GM12875 (cell line): ENCODE data around the gene CCDC120.

ENCODE experiments used
- H3K4me3 ChIP-seq: one replicate; pipeline ENCODE4 v1.5.1; 2011; ENCODE audit warnings: low read depth, low read length, control low read depth
- CTCF ChIP-seq: IDR thresholded peaks from 2 replicates; pipeline ENCODE4 v1.5.1; 2011; ENCODE audit warnings: low read depth, mild to moderate bottlenecking, control low read depth, inconsistent platforms, low read length, moderate library complexity, borderline replicate concordance; ENCODE audit not compliant: insufficient read depth

Gene CCDC120, protein sequence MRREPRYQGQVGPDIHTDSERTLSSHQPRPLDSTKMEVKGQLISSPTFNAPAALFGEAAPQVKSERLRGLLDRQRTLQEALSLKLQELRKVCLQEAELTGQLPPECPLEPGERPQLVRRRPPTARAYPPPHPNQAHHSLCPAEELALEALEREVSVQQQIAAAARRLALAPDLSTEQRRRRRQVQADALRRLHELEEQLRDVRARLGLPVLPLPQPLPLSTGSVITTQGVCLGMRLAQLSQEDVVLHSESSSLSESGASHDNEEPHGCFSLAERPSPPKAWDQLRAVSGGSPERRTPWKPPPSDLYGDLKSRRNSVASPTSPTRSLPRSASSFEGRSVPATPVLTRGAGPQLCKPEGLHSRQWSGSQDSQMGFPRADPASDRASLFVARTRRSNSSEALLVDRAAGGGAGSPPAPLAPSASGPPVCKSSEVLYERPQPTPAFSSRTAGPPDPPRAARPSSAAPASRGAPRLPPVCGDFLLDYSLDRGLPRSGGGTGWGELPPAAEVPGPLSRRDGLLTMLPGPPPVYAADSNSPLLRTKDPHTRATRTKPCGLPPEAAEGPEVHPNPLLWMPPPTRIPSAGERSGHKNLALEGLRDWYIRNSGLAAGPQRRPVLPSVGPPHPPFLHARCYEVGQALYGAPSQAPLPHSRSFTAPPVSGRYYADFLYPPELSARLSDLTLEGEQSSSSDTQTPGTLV

GRCh38 chrX:49058794-49059193 is at the start of gene CCDC120:
Gene CCDC120, plus strand, starts transcription at chrX:49058999. Its CDS starts 3,043 bp downstream, at chrX:49062042.
- no peak for TF ChIP-seq CTCF
- H3K4me3 ChIP-seq, result no peak within 1 kb of the TSS

GRCh38 chrX:49019050-49019449 is 39.7 kb upstream of the CCDC120 start:
- no peak overlapping the region for H3K4me3 ChIP-seq
- no peak for TF ChIP-seq CTCF

- H3K4me3 ChIP-seq, result no peak overlapping the region
- no peak for TF ChIP-seq CTCF
Measured at GRCh38 chrX:49019599-49020249, 39.1 kb upstream of the CCDC120 start.

GRCh38 chrX:49029876-49030275 is 28.9 kb upstream of the CCDC120 start:
- TF ChIP-seq CTCF, result no peak
- H3K4me3 ChIP-seq, result no peak overlapping the region

DNA sequence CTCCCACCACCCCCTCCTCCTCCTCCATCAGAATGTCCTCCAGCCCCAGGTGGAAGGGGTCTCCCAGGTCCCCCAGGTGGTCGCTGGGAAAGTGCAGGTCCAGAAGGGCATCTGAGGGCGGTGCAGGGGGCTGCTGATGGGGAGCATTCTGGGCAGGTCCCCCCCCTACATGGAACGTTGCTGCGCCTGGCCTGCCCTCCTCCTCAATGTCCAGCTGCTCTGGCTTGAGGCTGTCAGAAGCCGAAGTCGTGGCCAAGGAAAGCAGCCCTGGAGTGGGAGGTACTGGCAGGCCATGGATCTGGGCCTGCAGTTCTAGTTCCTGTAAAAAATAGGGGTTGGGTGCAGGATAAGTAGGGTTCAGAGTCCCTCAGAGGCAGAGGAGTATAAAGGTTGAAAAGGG is 28.5 kb upstream of the CCDC120 start:
- H3K4me3 ChIP-seq, result no peak overlapping the region
- TF ChIP-seq CTCF, result no peak

- TF ChIP-seq CTCF, result no peak
Measured at GRCh38 chrX:49037883-49038475, 20.8 kb upstream of the CCDC120 start.

More at GRCh38 chrX:49037883-49038475, 20.8 kb upstream of the CCDC120 start:
- no peak overlapping the region for H3K4me3 ChIP-seq
